GM18526 (cell line): ENCODE results near the gene SPNS3.

ENCODE experiments used
- POLR2A ChIP-seq: IDR thresholded peaks from 3 replicates; pipeline ENCODE4 v1.6.1; 2011; ENCODE audit not compliant: insufficient read length; ENCODE audit errors: extremely low read depth

Gene SPNS3

GRCh38 chr17:4516735-4517134 is 83.0 kb downstream of the SPNS3 start:
- no peak for TF ChIP-seq POLR2A

- no peak for TF ChIP-seq POLR2A
These were observed 85.2 kb downstream of the SPNS3 start for GRCh38 chr17:4518901-4519300.

GRCh38 chr17:4519361-4519788 is 85.6 kb downstream of the SPNS3 start:
- no peak for TF ChIP-seq POLR2A

- no peak for TF ChIP-seq POLR2A
These were observed 86.5 kb downstream of the SPNS3 start for GRCh38 chr17:4520060-4520893.

GRCh38 chr17:4520894-4521600 is 87.3 kb downstream of the SPNS3 start:
- no peak for TF ChIP-seq POLR2A

GRCh38 chr17:4522661-4523060 is 88.9 kb downstream of the SPNS3 start:
- TF ChIP-seq POLR2A: no peak

- TF ChIP-seq POLR2A: no peak
These were observed 90.2 kb downstream of the SPNS3 start for GRCh38 chr17:4523946-4524345.

- TF ChIP-seq POLR2A: no peak
These were observed 92.1 kb downstream of the SPNS3 start for GRCh38 chr17:4525691-4526397.

GRCh38 chr17:4527134-4527533 is 93.4 kb downstream of the SPNS3 start:
- no peak for TF ChIP-seq POLR2A

- no peak for TF ChIP-seq POLR2A
These were observed 93.9 kb downstream of the SPNS3 start for GRCh38 chr17:4527566-4528125.

GRCh38 chr17:4529533-4530152 is 95.9 kb downstream of the SPNS3 start:
- TF ChIP-seq POLR2A: no peak

GRCh38 chr17:4530799-4531730 is 97.3 kb downstream of the SPNS3 start:
- no peak for TF ChIP-seq POLR2A

- TF ChIP-seq POLR2A: no peak
These were observed 98.4 kb downstream of the SPNS3 start for GRCh38 chr17:4531988-4532736.
